Activated T-cell treated with anti-CD3 and anti-CD28 coated beads, Interleukin-2, amount 50 U/mL, for 72 hours (primary cell): ENCODE measurements around the gene MYH9. TPM values are rescaled to one million over a fixed set of nuclear protein-coding genes. Genes with fewer than 3 reads are reported as not detected.

Experiments used
- ATAC-seq, 2 donors: fragments of 150-1000 bp; cut with Tn5 transposase; replicated peaks in 1 of 2; 2 replicates each; pipeline ENCODE4 v1.10.0; 2021; ENCODE audit warnings: moderate library complexity in 2 of 2, mild to moderate bottlenecking in 1 of 2
- DNase-seq, 2 donors: peaks; one replicate each; pipeline ENCODE4 v3.0.0; 2021 to 2022; ENCODE audit warnings: mixed read lengths in 1 of 2
- H3K27ac Mint-ChIP-seq: one replicate; pipeline ENCODE4 v1.8.0; 2022; ENCODE audit warnings: mild to moderate bottlenecking, moderate library complexity, mixed read lengths
- H3K27me3 Mint-ChIP-seq: one replicate; pipeline ENCODE4 v1.8.0; 2022; ENCODE audit warnings: low read depth, mixed read lengths
- H3K36me3 Mint-ChIP-seq, 2 donors: one replicate each; pipeline ENCODE4 v1.8.0; 2022; ENCODE audit warnings: mixed read lengths in 2 of 2, mild to moderate bottlenecking in 1 of 2; ENCODE audit not compliant: insufficient read depth in 2 of 2
- H3K4me1 Mint-ChIP-seq: one replicate; pipeline ENCODE4 v1.8.0; 2022; ENCODE audit warnings: low read depth, mixed read lengths
- H3K4me3 Mint-ChIP-seq, 2 donors: one replicate each; pipeline ENCODE4 v1.8.0; 2022; ENCODE audit warnings: mild to moderate bottlenecking in 2 of 2, mixed read lengths in 2 of 2, moderate library complexity in 2 of 2
- H3K9me3 Mint-ChIP-seq, 2 donors: one replicate each; pipeline ENCODE4 v1.8.0; 2022; ENCODE audit warnings: mixed read lengths in 2 of 2
- total RNA-seq, 2 donors: library from RNA; stranded (reverse); gene quantifications; one replicate each; pipeline ENCODE4 v1.2.3, GENCODE V29; 2022

Gene MYH9
- total RNA-seq, 2 donors from 2014 or later, result 529 to 662 TPM

GRCh38 chr22:36238373-36239149 lies 149.2 kb downstream of the MYH9 start:
- H3K36me3 Mint-ChIP-seq, result peaks cover 23 to 39% of the 10 kb centered on the region in 2 donors
- peak; percentile 4 for ATAC-seq
- H3K9me3 Mint-ChIP-seq, result peaks cover 2 to 7% of the 10 kb centered on the region in 2 donors
- H3K4me1 Mint-ChIP-seq, result peaks cover 53% of the 10 kb centered on the region
- peak overlapping the region; percentile 96 to 98 for H3K4me3 Mint-ChIP-seq
- DNase-seq, result peak in 1 of 2 donors; percentile 15
- no peaks in the 10 kb centered on the region for H3K27me3 Mint-ChIP-seq
- peak overlapping the region; percentile 96 for H3K27ac Mint-ChIP-seq

GRCh38 chr22:36237462-36238372 lies 150.1 kb downstream of the MYH9 start:
- Mint-ChIP-seq H3K27me3 (no peaks in the 10 kb centered on the region), H3K9me3 (peaks cover under 1 to 5% of the 10 kb centered on the region in 2 donors), H3K4me1 (peaks cover 53% of the 10 kb centered on the region), H3K36me3 (peaks cover 23 to 37% of the 10 kb centered on the region in 2 donors), H3K27ac (peak overlapping the region; percentile 96), H3K4me3 (peak overlapping the region; percentile 96 to 98)
- ATAC-seq, result peak; percentile 16 to 18
- DNase-seq, result peak; percentile 23

GRCh38 chr22:36236388-36237319 lies 151.1 kb downstream of the MYH9 start:
- no peaks in the 10 kb centered on the region for H3K27me3 Mint-ChIP-seq
- H3K27ac Mint-ChIP-seq, result peak overlapping the region; percentile 58
- peaks cover 0 to 3% of the 10 kb centered on the region in 2 donors for H3K9me3 Mint-ChIP-seq
- H3K4me1 Mint-ChIP-seq, result peaks cover 60% of the 10 kb centered on the region
- no peak for DNase-seq
- H3K4me3 Mint-ChIP-seq, result peak overlapping the region; percentile 96 to 98
- peaks cover 24 to 36% of the 10 kb centered on the region in 2 donors for H3K36me3 Mint-ChIP-seq
- ATAC-seq, result no peak

- ATAC-seq (no peak), DNase-seq (no peak)
- Mint-ChIP-seq H3K27ac (peak overlapping the region; percentile 58), H3K27me3 (no peaks in the 10 kb centered on the region), H3K36me3 (peaks cover 26 to 37% of the 10 kb centered on the region in 2 donors), H3K4me3 (peak overlapping the region; percentile 96 to 98), H3K9me3 (peaks cover 0 to 3% of the 10 kb centered on the region in 2 donors), H3K4me1 (peaks cover 60% of the 10 kb centered on the region)
Observed at GRCh38 chr22:36235585-36235984, 152.2 kb downstream of the MYH9 start.

GRCh38 chr22:36234919-36235318 lies 152.8 kb downstream of the MYH9 start:
- H3K27ac Mint-ChIP-seq, result peak overlapping the region; percentile 62
- H3K4me1 Mint-ChIP-seq, result peaks cover 56% of the 10 kb centered on the region
- DNase-seq (no peak), ATAC-seq (no peak)
- H3K36me3 Mint-ChIP-seq, result peaks cover 26 to 39% of the 10 kb centered on the region in 2 donors
- H3K4me3 Mint-ChIP-seq, result peak overlapping the region in 1 of 2 donors; percentile 96
- H3K9me3 Mint-ChIP-seq, result peaks cover 0 to 3% of the 10 kb centered on the region in 2 donors
- H3K27me3 Mint-ChIP-seq, result no peaks in the 10 kb centered on the region

GRCh38 chr22:36234213-36234612 lies 153.6 kb downstream of the MYH9 start:
- peaks cover 52% of the 10 kb centered on the region for H3K4me1 Mint-ChIP-seq
- DNase-seq (no peak), ATAC-seq (no peak)
- H3K27ac Mint-ChIP-seq, result peak overlapping the region; percentile 62
- H3K36me3 Mint-ChIP-seq, result peaks cover 26 to 39% of the 10 kb centered on the region in 2 donors
- H3K27me3 Mint-ChIP-seq, result no peaks in the 10 kb centered on the region
- peaks cover 0 to 3% of the 10 kb centered on the region in 2 donors for H3K9me3 Mint-ChIP-seq
- peak overlapping the region in 1 of 2 donors; percentile 4 for H3K4me3 Mint-ChIP-seq

GRCh38 chr22:36233796-36234195 lies 154.0 kb downstream of the MYH9 start:
- ATAC-seq (no peak), DNase-seq (no peak)
- peaks cover 24 to 36% of the 10 kb centered on the region in 2 donors for H3K36me3 Mint-ChIP-seq
- H3K27me3 Mint-ChIP-seq, result no peaks in the 10 kb centered on the region
- H3K9me3 Mint-ChIP-seq, result peaks cover 0 to 3% of the 10 kb centered on the region in 2 donors
- H3K4me3 Mint-ChIP-seq, result no peak overlapping the region
- H3K4me1 Mint-ChIP-seq, result peaks cover 52% of the 10 kb centered on the region
- H3K27ac Mint-ChIP-seq, result peak overlapping the region; percentile 62

GRCh38 chr22:36232715-36233401 lies 154.9 kb downstream of the MYH9 start:
- Mint-ChIP-seq H3K4me1 (peaks cover 46% of the 10 kb centered on the region), H3K4me3 (no peak overlapping the region), H3K9me3 (peaks cover 0 to 3% of the 10 kb centered on the region in 2 donors), H3K27me3 (no peaks in the 10 kb centered on the region), H3K36me3 (peaks cover 23 to 35% of the 10 kb centered on the region in 2 donors), H3K27ac (peak overlapping the region; percentile 29)
- DNase-seq (no peak), ATAC-seq (peak in 1 of 2 donors; percentile 27)

Other genes starting within 250 kb of the MYH9 start
- gene APOL3, start 227.2 kb downstream of the MYH9 start, total RNA-seq, result 10 to 100 TPM; 55.6 to 55.7 TPM
- gene APOL4, start 186.2 kb downstream of the MYH9 start, total RNA-seq, result 1 to 10 TPM in 1 of 2 donors, under 1 TPM in 1; 0.99 to 2.7 TPM
- gene APOL2, start 148.4 kb downstream of the MYH9 start, total RNA-seq, result 10 to 100 TPM; 64.5 to 69.5 TPM
- 10 to 100 TPM; 32.7 to 44.5 TPM for gene APOL1, start 134.8 kb downstream of the MYH9 start, total RNA-seq
- 100 to 1,000 TPM; 115 TPM for gene TXN2, start 93.7 kb upstream of the MYH9 start, total RNA-seq
- 10 to 100 TPM; 12.6 to 19.3 TPM for gene FOXRED2, start 119.1 kb upstream of the MYH9 start, total RNA-seq
- 100 to 1,000 TPM; 320 to 339 TPM for gene EIF3D, start 141.2 kb upstream of the MYH9 start, total RNA-seq